ENCODE data around the gene GAB2. TPM values are rescaled to one million over a fixed set of nuclear protein-coding genes. Genes with fewer than 3 reads are reported as not detected.

Gene GAB2
- total RNA-seq, 2 experiments from 2014 or later = 1.4 to 1.8 TPM

GRCh38 chr11:78424334-78425270, 7.0 kb upstream of the GAB2 start:
- TF ChIP-seq CTCF (IDR thresholded peaks at IDR 0.05) = no peak
- Mint-ChIP-seq H3K27me3 (peaks cover 11% of the 10 kb centered on the region), H3K4me1 (ENCODE audit: low read depth) (peaks cover 31% of the 10 kb centered on the region), H3K4me3 (no peak overlapping the region), H3K36me3 (ENCODE audit: low read depth) (peaks cover under 1% of the 10 kb centered on the region), H3K9me3 (no peaks in the 10 kb centered on the region), H3K27ac (no peak overlapping the region)
- POLR2A ChIA-PET = interaction anchor here (0.6 to 0.8 kb wide), 2 partner anchors 69 to 136 kb away, joined by 3 read pairs; no protein-coding TSS in a partner anchor
- CTCF ChIA-PET = interaction anchor here (1.1 kb wide), 1 partner anchor 140 kb away, joined by 4 read pairs; no protein-coding TSS in a partner anchor
- intact Hi-C loops (cut with micrococcal nuclease) = no loop called here
- ATAC-seq (no peak), DNase-seq (no peak)

- DNase-seq (no peak), ATAC-seq (no peak)
- ChIA-PET POLR2A (no interaction called here), CTCF (interaction anchor here (1.0 to 1.9 kb wide), 2 partner anchors 10 to 141 kb away, joined by 3 to 7 read pairs; no protein-coding TSS in a partner anchor)
- Mint-ChIP-seq H3K27me3 (peaks cover 24% of the 10 kb centered on the region), H3K4me1 (ENCODE audit: low read depth) (peaks cover 34% of the 10 kb centered on the region), H3K4me3 (no peak overlapping the region), H3K9me3 (no peaks in the 10 kb centered on the region), H3K27ac (no peak overlapping the region), H3K36me3 (ENCODE audit: low read depth) (no peaks in the 10 kb centered on the region)
- intact Hi-C loops (cut with micrococcal nuclease) = no loop called here
- TF ChIP-seq CTCF (IDR thresholded peaks at IDR 0.05) = no peak
These were observed 5.6 kb upstream of the GAB2 start for GRCh38 chr11:78423241-78423640.

- peak; percentile 91 for DNase-seq
- ATAC-seq = peak; percentile 32
- POLR2A ChIA-PET = no interaction called here
- Mint-ChIP-seq H3K9me3 (no peaks in the 10 kb centered on the region), H3K4me1 (ENCODE audit: low read depth) (peaks cover 34% of the 10 kb centered on the region), H3K4me3 (no peak overlapping the region), H3K27ac (peak overlapping the region; percentile 39), H3K27me3 (peaks cover 31% of the 10 kb centered on the region), H3K36me3 (ENCODE audit: low read depth) (no peaks in the 10 kb centered on the region)
- intact Hi-C loops (cut with micrococcal nuclease) = no loop called here
- TF ChIP-seq CTCF (IDR thresholded peaks at IDR 0.05) = no peak
- CTCF ChIA-PET = interaction anchor here (0.6 to 7.1 kb wide), 9 partner anchors 9 to 219 kb away, joined by 3 to 94 read pairs (median 3); no protein-coding TSS in a partner anchor
These were observed 3.2 kb upstream of the GAB2 start for GRCh38 chr11:78420796-78421209.

- ATAC-seq = no peak
- Mint-ChIP-seq H3K27ac (no peak overlapping the region), H3K36me3 (ENCODE audit: low read depth) (no peaks in the 10 kb centered on the region), H3K4me1 (ENCODE audit: low read depth) (peaks cover 34% of the 10 kb centered on the region), H3K4me3 (no peak overlapping the region), H3K9me3 (no peaks in the 10 kb centered on the region), H3K27me3 (peaks cover 31% of the 10 kb centered on the region)
- DNase-seq = peak; percentile 76
- ChIA-PET CTCF (interaction anchor here (0.7 to 7.1 kb wide), 6 partner anchors 9 to 151 kb away, joined by 3 to 94 read pairs (median 4); no protein-coding TSS in a partner anchor), POLR2A (no interaction called here)
- peak; percentile 89 for TF ChIP-seq CTCF (IDR thresholded peaks at IDR 0.05)
- intact Hi-C loops (cut with micrococcal nuclease) = no loop called here
These were observed 2.7 kb upstream of the GAB2 start for GRCh38 chr11:78420255-78420764.

All from activated CD8-positive, alpha-beta T cell treated with anti-CD3 and anti-CD28 coated beads for 36 hours (primary cell).